HG03565 (cell line): Measurements from ENCODE around the gene NFYC.
A peak's percentile ranks its signal among the peaks of the same experiment; 100 is the strongest.

Experiments
- ATAC-seq: cut with Tn5 transposase; IDR thresholded peaks from one replicate; pipeline ENCODE4 v1.9.1; 2021; ENCODE audit warnings: mild to moderate bottlenecking, moderate library complexity; ENCODE audit not compliant: unreplicated experiment

The NFYC gene

DNA sequence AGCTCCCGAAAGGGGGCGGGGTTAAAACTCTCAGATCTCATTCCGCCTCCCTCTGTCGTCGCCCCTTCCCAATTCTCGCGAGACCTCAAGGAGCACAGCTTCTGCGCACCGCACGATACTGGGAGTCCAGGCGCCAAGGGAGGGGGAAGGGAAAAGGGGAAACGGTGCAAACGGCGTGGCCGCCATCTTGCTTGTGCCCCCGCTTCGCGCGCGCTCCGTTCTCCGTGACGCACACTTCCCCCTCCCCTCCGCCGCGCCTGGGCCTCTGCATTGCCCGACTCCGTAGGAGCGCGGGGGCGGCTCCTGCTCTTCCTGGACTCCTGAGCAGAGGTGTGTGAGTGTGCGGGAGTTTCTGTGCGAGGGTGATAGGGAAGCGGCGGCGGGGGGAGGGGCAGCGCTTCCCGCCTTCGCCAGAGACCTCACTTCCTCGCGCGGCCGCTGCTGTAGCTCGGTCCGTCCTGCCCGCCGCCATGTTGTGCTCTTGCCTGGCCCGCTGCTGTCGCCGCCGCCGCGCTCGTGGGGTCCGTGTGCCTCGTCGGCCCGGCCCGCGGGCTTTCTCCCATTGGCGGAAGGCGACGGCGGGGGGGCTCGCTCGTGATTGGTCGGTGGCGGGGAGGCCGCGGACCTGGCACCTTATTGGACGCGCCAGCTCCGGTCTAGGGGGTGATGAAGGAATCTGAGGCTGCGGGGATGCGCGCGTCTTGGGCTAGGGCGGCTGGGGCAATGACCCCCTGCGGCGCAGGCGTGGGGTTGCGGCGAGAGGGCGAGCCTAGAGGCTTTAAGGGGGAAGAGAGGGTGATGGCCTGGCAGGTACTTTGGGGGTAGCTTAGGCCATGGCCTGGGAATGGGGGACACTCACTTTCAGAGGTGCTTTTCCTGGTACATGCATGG is at the start of gene NFYC:
Gene NFYC, plus strand, starts transcription at position 167 of the 891 bp plus-strand sequence. CDS start 47,140 bp downstream, outside the sequence.
- ATAC-seq: peak; percentile 63

DNA sequence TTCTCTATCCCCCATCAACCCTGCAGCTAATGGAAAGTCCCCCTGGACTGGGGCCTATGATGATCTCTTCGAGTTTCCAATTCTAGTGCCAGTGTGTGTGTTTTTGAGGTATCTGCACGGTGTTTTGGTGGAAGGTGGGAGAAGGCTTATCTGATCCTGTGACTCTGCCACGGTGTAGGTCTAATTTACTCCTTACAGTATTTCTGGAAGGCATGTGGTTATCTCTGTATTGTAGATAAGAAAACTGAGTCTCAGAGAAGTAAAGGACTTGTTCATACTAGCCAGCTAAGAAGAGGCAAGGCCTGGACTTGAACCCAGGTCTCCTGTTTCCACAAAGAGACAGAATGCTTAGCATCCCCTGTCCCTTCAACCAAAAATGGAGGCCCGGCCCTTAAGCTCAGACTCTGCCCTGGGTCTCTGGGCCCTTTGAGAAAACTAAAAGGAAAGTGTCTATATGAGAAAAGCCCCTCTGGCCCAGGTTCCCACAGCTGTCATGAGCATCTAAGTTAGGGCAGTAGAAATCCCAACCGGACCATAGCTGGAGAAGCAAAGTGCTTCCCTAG is 46.3 kb upstream of the NFYC start:
- ATAC-seq: no peak

DNA sequence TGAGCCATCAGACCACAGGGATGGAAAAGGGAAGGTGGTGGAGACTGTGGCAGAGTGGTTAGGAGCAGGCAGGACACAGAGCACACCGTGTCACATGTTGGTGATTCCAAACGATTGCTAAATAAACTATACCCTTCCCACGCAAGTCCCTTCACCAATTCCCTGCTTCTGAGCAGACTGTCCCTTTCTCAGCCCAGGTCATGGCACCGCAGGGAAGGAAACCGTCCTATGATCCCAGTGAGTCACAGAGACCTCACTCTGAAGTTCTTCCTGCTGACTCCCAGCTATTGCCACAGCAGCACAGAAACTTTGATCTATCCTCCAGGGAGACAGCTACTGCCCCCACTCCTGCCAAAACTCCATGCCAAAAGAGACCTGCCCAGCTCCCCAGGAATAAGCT is 45.2 kb upstream of the NFYC start:
- ATAC-seq: no peak

DNA sequence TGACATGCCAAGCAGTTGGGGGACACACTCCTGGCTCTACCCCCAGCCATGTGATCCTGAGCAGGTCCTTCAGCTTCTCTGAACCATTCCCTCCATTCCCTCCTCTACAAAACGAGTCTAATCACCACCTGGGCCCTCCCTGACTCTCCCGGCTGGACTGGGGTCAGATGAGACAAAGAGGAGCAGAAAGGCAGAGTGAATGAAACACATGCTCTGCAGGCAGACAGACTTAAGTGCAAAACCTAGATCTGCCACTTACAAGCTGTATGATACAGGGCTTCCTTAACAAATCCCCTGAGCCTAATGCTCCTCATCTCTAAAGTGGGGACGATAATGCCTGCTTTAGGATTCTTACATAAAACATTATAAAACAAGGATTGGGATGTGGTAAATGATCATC is 43.3 kb upstream of the NFYC start:
- no peak for ATAC-seq

GRCh38 chr1:40648928-40649591 is 42.4 kb upstream of the NFYC start:
- ATAC-seq: no peak

GRCh38 chr1:40649592-40649930 is 41.9 kb upstream of the NFYC start:
- no peak for ATAC-seq

GRCh38 chr1:40650075-40650474 is 41.4 kb upstream of the NFYC start:
- ATAC-seq: no peak

- no peak for ATAC-seq
Measured at GRCh38 chr1:40651138-40651857, 40.2 kb upstream of the NFYC start.

DNA sequence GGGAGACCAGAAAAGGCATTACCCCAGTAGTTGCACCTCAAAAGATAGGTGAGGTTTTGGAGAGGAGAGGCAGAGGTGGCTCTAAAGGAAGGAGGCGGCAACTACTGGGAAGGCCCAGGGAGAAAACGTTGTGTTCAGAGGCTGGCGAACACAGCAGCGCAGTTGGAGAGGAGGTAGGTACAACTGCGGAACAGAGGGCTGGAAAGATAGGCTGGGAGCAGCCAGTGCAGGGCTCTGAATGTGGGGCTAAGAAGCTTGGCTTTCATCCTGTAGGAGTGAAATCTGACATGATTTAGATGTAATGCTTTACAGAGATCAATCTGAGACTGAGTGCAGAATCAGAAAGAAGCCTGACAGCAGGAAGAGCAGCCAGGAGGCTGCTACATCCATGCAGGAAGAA is 39.0 kb upstream of the NFYC start:
- ATAC-seq: no peak

DNA sequence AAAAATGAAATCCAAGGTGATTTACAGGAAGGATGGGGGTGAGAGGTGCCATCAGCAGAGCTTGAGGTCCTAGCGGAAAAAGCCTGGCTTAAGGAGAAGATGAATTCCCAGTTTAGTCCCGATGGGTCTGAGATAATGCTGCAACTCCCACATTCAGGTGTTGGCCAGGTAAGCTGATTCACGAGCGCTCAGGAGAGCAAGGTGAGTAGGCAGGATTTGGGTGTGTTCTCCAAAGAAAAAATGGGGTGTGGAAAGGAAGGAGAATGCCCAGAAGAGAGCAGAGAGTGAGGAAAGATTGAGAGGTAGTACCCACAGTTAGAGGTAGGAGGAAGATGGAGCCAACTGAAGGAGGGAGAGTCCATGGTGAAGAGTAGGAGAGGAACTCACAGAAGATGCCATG is 38.5 kb upstream of the NFYC start:
- ATAC-seq: no peak

DNA sequence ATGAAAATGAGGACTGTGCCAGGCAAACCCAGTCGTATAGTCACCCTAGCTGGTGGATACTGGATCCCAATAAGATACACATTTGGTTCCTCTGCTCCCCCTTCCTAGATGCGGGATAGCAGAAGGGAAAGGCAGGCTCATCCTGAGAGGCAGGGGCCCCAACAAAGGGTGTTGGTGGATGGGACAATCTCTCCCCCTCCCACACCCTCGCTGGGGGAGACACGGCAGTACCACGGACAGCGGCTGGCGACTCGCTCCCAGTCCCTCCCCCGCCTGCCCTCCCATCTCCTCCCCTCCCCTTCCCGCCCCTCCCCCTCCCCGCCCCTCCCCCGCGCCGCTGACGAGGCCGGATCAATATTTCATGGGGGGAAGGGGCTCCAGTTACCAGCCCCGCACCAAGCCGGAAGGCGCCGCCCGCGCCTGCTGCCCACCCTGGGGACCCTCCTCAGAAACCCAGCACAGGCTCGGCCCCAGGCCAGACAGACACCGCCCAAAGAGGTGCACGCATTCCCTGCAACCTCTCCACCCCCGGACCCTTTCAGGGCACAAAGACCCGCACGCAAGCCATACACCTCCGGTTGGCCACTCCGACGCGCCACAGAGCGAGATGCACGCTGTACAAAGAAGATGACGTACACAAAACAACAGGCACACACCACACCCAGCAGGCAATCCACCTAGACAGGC is 37.5 kb upstream of the NFYC start:
- ATAC-seq: no peak

- ATAC-seq: no peak
Measured at GRCh38 chr1:40657046-40657445, 34.5 kb upstream of the NFYC start.

GRCh38 chr1:40658751-40659648 is 32.5 kb upstream of the NFYC start:
- no peak for ATAC-seq

DNA sequence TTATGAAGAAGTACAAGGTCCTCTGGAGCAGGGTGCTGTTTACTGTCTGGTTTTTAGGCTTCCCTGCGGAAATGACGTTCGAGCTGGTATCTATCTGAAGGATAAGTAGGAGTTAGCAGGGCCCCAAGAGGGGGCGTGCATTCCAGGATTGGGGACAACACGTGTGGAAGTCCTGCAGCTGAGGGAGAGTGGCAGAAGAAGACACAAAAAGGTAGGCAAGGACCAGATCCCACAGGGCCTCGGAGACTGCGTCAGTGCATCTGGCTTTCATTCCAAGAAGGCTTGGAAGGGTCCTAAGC is 31.9 kb upstream of the NFYC start:
- no peak for ATAC-seq

DNA sequence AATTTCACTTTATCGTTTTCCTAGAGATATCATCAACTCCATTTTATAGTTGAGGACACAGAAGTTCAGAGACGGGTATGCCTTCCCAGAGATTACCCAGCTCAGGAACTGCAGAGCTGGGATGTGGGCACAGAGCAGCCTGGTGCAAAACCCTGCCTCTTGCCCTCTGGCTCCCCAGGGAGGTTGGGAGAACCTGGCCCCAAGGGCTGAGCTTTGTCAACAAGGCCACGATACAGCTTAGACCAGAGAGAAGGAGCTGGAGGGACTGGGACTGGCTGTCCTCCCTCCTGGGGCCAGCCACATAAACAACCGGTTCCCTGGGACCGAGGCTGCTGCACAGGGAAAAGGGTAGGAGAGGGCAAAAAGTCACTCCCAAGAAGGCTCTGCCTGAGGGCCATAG is 29.8 kb upstream of the NFYC start:
- no peak for ATAC-seq

- ATAC-seq: no peak
Measured at GRCh38 chr1:40662151-40662550, 29.4 kb upstream of the NFYC start.

GRCh38 chr1:40662864-40663263 is 28.6 kb upstream of the NFYC start:
- ATAC-seq: no peak

DNA sequence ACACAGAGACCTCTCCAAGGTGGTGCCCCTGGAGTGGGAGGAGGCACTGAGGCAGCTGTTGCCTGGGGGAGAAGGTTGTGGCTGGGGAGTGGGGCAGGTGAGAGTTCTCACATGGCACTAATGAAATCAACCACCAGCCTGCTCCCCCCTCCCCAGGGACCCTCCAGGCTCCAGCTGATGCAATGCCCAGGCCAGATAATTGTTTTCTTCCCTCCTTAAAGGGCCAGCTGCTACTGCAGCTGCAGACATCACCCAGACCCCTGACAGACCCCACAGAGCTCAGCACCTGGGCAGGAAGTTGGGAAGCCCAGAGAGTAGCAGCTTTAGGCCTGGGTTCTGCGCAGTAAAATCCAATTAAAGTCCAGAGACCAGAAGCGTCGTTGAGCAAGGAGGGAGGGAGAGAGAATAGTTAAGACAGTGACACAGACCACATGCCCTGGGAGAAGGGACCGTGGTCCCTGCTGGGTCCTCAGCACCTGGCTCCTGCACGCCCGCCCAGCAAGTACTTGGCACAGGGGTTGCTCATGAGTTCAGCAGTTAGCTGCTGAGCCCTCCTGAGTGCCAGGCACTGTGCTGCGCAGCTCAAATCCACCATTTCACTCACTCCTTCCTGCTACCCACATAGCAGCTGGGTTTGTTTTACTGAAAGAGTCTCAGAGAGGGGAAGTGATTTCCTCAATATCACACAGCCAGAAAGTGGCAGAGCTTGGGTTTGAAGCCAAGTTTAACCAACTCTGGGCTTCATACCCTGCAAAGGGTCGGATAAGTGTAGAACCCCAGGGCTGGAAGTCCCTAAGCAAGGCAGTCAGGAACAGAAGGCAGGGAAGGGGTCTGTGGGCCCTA is 28.0 kb upstream of the NFYC start:
- ATAC-seq: no peak

- no peak for ATAC-seq
Measured at GRCh38 chr1:40664167-40664537, 27.4 kb upstream of the NFYC start.
